ENCODE data around the gene ICAM5. TPM values are rescaled to one million over a fixed set of nuclear protein-coding genes. Genes with fewer than 3 reads are reported as not detected.

ICAM5 gene
- total and polyA plus RNA-seq, 10 of the 15 experiments (the other 5 are each of a cell fraction or from before 2014, with no cell fraction given): 0.14 to 4.6 (median 0.94) TPM; not detected in 2

DNA sequence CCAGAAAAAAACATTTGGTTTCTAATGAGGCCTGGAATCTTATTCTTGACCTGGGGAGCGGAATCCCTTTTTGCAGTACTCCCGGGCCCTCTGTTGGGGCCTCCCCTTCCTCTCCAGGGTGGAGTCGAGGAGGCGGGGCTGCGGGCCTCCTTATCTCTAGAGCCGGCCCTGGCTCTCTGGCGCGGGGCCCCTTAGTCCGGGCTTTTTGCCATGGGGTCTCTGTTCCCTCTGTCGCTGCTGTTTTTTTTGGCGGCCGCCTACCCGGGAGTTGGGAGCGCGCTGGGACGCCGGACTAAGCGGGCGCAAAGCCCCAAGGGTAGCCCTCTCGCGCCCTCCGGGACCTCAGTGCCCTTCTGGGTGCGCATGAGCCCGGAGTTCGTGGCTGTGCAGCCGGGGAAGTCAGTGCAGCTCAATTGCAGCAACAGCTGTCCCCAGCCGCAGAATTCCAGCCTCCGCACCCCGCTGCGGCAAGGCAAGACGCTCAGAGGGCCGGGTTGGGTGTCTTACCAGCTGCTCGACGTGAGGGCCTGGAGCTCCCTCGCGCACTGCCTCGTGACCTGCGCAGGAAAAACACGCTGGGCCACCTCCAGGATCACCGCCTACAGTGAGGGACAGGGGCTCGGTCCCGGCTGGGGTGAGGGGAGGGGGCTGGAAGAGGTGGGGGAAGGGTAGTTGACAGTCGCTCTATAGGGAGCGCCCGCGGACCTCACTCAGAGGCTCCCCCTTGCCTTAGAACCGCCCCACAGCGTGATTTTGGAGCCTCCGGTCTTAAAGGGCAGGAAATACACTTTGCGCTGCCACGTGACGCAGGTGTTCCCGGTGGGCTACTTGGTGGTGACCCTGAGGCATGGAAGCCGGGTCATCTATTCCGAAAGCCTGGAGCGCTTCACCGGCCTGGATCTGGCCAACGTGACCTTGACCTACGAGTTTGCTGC is 2.7 kb upstream of the ICAM5 start, which contains the start of gene ICAM4 (continued):
- TF ChIP-seq, protein P1, sequence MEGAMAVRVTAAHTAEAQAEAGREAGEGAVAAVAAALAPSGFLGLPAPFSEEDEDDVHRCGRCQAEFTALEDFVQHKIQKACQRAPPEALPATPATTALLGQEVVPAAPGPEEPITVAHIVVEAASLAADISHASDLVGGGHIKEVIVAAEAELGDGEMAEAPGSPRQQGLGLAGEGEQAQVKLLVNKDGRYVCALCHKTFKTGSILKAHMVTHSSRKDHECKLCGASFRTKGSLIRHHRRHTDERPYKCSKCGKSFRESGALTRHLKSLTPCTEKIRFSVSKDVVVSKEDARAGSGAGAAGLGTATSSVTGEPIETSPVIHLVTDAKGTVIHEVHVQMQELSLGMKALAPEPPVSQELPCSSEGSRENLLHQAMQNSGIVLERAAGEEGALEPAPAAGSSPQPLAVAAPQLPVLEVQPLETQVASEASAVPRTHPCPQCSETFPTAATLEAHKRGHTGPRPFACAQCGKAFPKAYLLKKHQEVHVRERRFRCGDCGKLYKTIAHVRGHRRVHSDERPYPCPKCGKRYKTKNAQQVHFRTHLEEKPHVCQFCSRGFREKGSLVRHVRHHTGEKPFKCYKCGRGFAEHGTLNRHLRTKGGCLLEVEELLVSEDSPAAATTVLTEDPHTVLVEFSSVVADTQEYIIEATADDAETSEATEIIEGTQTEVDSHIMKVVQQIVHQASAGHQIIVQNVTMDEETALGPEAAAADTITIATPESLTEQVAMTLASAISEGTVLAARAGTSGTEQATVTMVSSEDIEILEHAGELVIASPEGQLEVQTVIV (IDR thresholded peaks at IDR 0.05; ENCODE audit: borderline replicate concordance, partially characterized antibody): no peak
- peak; percentile 50 for TF ChIP-seq MYC (IDR thresholded peaks at IDR 0.05; ENCODE audit: insufficient read depth, insufficient read length, insufficient replicate concordance, low read length, severe bottlenecking)
- TF ChIP-seq BRCA1 (IDR thresholded peaks at IDR 0.05; ENCODE audit: low read depth, low read length): no peak
- TF ChIP-seq SP1 (IDR thresholded peaks at IDR 0.05; ENCODE audit: low read depth, low read length): no peak
- TF ChIP-seq ZNF217 (IDR thresholded peaks at IDR 0.05): no peak
- TF ChIP-seq JUNB (IDR thresholded peaks at IDR 0.05): no peak
- TF ChIP-seq, protein P2, sequence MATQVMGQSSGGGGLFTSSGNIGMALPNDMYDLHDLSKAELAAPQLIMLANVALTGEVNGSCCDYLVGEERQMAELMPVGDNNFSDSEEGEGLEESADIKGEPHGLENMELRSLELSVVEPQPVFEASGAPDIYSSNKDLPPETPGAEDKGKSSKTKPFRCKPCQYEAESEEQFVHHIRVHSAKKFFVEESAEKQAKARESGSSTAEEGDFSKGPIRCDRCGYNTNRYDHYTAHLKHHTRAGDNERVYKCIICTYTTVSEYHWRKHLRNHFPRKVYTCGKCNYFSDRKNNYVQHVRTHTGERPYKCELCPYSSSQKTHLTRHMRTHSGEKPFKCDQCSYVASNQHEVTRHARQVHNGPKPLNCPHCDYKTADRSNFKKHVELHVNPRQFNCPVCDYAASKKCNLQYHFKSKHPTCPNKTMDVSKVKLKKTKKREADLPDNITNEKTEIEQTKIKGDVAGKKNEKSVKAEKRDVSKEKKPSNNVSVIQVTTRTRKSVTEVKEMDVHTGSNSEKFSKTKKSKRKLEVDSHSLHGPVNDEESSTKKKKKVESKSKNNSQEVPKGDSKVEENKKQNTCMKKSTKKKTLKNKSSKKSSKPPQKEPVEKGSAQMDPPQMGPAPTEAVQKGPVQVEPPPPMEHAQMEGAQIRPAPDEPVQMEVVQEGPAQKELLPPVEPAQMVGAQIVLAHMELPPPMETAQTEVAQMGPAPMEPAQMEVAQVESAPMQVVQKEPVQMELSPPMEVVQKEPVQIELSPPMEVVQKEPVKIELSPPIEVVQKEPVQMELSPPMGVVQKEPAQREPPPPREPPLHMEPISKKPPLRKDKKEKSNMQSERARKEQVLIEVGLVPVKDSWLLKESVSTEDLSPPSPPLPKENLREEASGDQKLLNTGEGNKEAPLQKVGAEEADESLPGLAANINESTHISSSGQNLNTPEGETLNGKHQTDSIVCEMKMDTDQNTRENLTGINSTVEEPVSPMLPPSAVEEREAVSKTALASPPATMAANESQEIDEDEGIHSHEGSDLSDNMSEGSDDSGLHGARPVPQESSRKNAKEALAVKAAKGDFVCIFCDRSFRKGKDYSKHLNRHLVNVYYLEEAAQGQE (IDR thresholded peaks at IDR 0.05; ENCODE audit: low read depth, low read length): no peak
- no peak for TF ChIP-seq RBBP5 (conservative IDR thresholded peaks at IDR 0.05)
- TF ChIP-seq IKZF2 (IDR thresholded peaks at IDR 0.05): peak in 1 of 2 experiments; percentile 15; a peak in 1 of 4 replicates
- TF ChIP-seq MTA2 (IDR thresholded peaks at IDR 0.05; ENCODE audit: low read depth): no peak
- no peak for TF ChIP-seq BCL11A (IDR thresholded peaks at IDR 0.05; ENCODE audit: low read depth, low read length)
- TF ChIP-seq RB1 (IDR thresholded peaks at IDR 0.05; ENCODE audit: borderline replicate concordance): no peak
- TF ChIP-seq RCOR1 (conservative IDR thresholded peaks at IDR 0.05; ENCODE audit: low read depth, low read length): no peak
- TF ChIP-seq, protein P3, sequence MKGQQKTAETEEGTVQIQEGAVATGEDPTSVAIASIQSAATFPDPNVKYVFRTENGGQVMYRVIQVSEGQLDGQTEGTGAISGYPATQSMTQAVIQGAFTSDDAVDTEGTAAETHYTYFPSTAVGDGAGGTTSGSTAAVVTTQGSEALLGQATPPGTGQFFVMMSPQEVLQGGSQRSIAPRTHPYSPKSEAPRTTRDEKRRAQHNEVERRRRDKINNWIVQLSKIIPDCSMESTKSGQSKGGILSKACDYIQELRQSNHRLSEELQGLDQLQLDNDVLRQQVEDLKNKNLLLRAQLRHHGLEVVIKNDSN (IDR thresholded peaks at IDR 0.05; ENCODE audit: borderline replicate concordance, extremely low read length, insufficient read depth, low read depth, low read length): peak; percentile 75
- TF ChIP-seq RAD51 (IDR thresholded peaks at IDR 0.05): peak; percentile 39; the same call in 1 of the 2 replicates

All from GM12878 (cell line).